ENCODE results near the gene CFAP54. TPM values are rescaled to one million over a fixed set of nuclear protein-coding genes. Genes with fewer than 3 reads are reported as not detected.

The CFAP54 gene
- total RNA-seq, 4 donors from 2014 or later = 0.16 TPM; not detected in 3

GRCh38 chr12:96529912-96530311, 40.5 kb downstream of the CFAP54 start:
- H3K9me3 ChIP-seq = no peaks in the 10 kb centered on the region
- H3K27me3 ChIP-seq = no peaks in the 10 kb centered on the region
- H3K4me1 ChIP-seq = no peaks in the 10 kb centered on the region
- no peaks in the 10 kb centered on the region for H3K36me3 ChIP-seq
- no peak for TF ChIP-seq POLR2AphosphoS5 (IDR thresholded peaks at IDR 0.05)
- no peak for TF ChIP-seq POLR2A (IDR thresholded peaks at IDR 0.05)
- TF ChIP-seq CTCF (IDR thresholded peaks at IDR 0.05) = no peak
- no peak for TF ChIP-seq EP300 (IDR thresholded peaks at IDR 0.05)
- no peak for DNase-seq (ENCODE audit: low spot score in 2 of 2)
- H3K4me3 ChIP-seq = no peak overlapping the region
- 77% methylated on average over 7 of the region's 7 CpGs for WGBS
- no peak overlapping the region for H3K27ac ChIP-seq

GRCh38 chr12:96534339-96534738, 45.0 kb downstream of the CFAP54 start:
- DNase-seq (ENCODE audit: low spot score in 2 of 2) = no peak
- TF ChIP-seq EP300 (IDR thresholded peaks at IDR 0.05) (no peak), POLR2A (IDR thresholded peaks at IDR 0.05) (no peak), POLR2AphosphoS5 (IDR thresholded peaks at IDR 0.05) (no peak), CTCF (IDR thresholded peaks at IDR 0.05) (no peak)
- Histone ChIP-seq H3K27ac (no peak overlapping the region), H3K27me3 (no peaks in the 10 kb centered on the region), H3K4me3 (no peak overlapping the region), H3K4me1 (no peaks in the 10 kb centered on the region), H3K9me3 (no peaks in the 10 kb centered on the region), H3K36me3 (no peaks in the 10 kb centered on the region)
- WGBS = 69% methylated on average over 4 of the region's 4 CpGs

GRCh38 chr12:96548384-96548783, 59.0 kb downstream of the CFAP54 start:
- no peaks in the 10 kb centered on the region for H3K36me3 ChIP-seq
- DNase-seq (ENCODE audit: low spot score in 2 of 2) = no peak
- no peaks in the 10 kb centered on the region for H3K9me3 ChIP-seq
- 23% methylated on average over 2 of the region's 2 CpGs for WGBS
- no peak overlapping the region for H3K4me3 ChIP-seq
- no peak for TF ChIP-seq POLR2AphosphoS5 (IDR thresholded peaks at IDR 0.05)
- no peak for TF ChIP-seq EP300 (IDR thresholded peaks at IDR 0.05)
- no peak for TF ChIP-seq POLR2A (IDR thresholded peaks at IDR 0.05)
- no peak for TF ChIP-seq CTCF (IDR thresholded peaks at IDR 0.05)
- no peaks in the 10 kb centered on the region for H3K27me3 ChIP-seq
- no peaks in the 10 kb centered on the region for H3K4me1 ChIP-seq
- no peak overlapping the region for H3K27ac ChIP-seq

GRCh38 chr12:96549341-96549740, 60.0 kb downstream of the CFAP54 start:
- Histone ChIP-seq H3K9me3 (no peaks in the 10 kb centered on the region), H3K36me3 (no peaks in the 10 kb centered on the region), H3K27ac (no peak overlapping the region), H3K27me3 (no peaks in the 10 kb centered on the region), H3K4me1 (no peaks in the 10 kb centered on the region), H3K4me3 (no peak overlapping the region)
- WGBS = 28% methylated on average over 2 of the region's 2 CpGs
- DNase-seq (ENCODE audit: low spot score in 2 of 2) = no peak
- TF ChIP-seq CTCF (IDR thresholded peaks at IDR 0.05) = no peak
- TF ChIP-seq POLR2AphosphoS5 (IDR thresholded peaks at IDR 0.05) = no peak
- TF ChIP-seq EP300 (IDR thresholded peaks at IDR 0.05) = no peak
- no peak for TF ChIP-seq POLR2A (IDR thresholded peaks at IDR 0.05)

- no peaks in the 10 kb centered on the region for H3K36me3 ChIP-seq
- DNase-seq (ENCODE audit: low spot score in 2 of 2) = no peak
- no peak overlapping the region for H3K27ac ChIP-seq
- no peaks in the 10 kb centered on the region for H3K4me1 ChIP-seq
- no peak for TF ChIP-seq EP300 (IDR thresholded peaks at IDR 0.05)
- TF ChIP-seq POLR2A (IDR thresholded peaks at IDR 0.05) = no peak
- no peak for TF ChIP-seq CTCF (IDR thresholded peaks at IDR 0.05)
- no peak for TF ChIP-seq POLR2AphosphoS5 (IDR thresholded peaks at IDR 0.05)
- no peaks in the 10 kb centered on the region for H3K9me3 ChIP-seq
- no peaks in the 10 kb centered on the region for H3K27me3 ChIP-seq
- no peak overlapping the region for H3K4me3 ChIP-seq
These were observed 81.2 kb downstream of the CFAP54 start for GRCh38 chr12:96570579-96570978.

All from suprapubic skin (tissue), 4 donors.